ENCODE results near the gene PDZRN3.

Gene PDZRN3

GRCh38 chr3:73624821-73625665 is at the start of gene PDZRN3:
TSS of gene PDZRN3 (minus strand) at chr3:73624941.
- DNase-seq (ENCODE audit: low read depth, low spot score) = no peak

- DNase-seq (ENCODE audit: low read depth, low spot score) = no peak
These were observed 49.5 kb upstream of the PDZRN3 start for GRCh38 chr3:73674280-73674679.

- DNase-seq (ENCODE audit: low read depth, low spot score) = peak; percentile 36
These were observed 44.5 kb upstream of the PDZRN3 start for GRCh38 chr3:73669260-73669659.

- no peak for DNase-seq (ENCODE audit: low read depth, low spot score)
These were observed 43.6 kb upstream of the PDZRN3 start for GRCh38 chr3:73668391-73668790.

- no peak for DNase-seq (ENCODE audit: low read depth, low spot score)
These were observed 43.1 kb upstream of the PDZRN3 start for GRCh38 chr3:73667889-73668288.

- no peak for DNase-seq (ENCODE audit: low read depth, low spot score)
These were observed 40.5 kb upstream of the PDZRN3 start for GRCh38 chr3:73665286-73665685.

- no peak for DNase-seq (ENCODE audit: low read depth, low spot score)
These were observed 39.6 kb upstream of the PDZRN3 start for GRCh38 chr3:73664389-73664788.

GRCh38 chr3:73663495-73663894 is 38.8 kb upstream of the PDZRN3 start:
- DNase-seq (ENCODE audit: low read depth, low spot score) = no peak

GRCh38 chr3:73661265-73661664 is 36.5 kb upstream of the PDZRN3 start:
- no peak for DNase-seq (ENCODE audit: low read depth, low spot score)

GRCh38 chr3:73658227-73658626 is 33.5 kb upstream of the PDZRN3 start:
- no peak for DNase-seq (ENCODE audit: low read depth, low spot score)

- DNase-seq (ENCODE audit: low read depth, low spot score) = no peak
These were observed 32.4 kb upstream of the PDZRN3 start for GRCh38 chr3:73657186-73657585.

- DNase-seq (ENCODE audit: low read depth, low spot score) = no peak
These were observed 31.6 kb upstream of the PDZRN3 start for GRCh38 chr3:73656241-73656890.

- no peak for DNase-seq (ENCODE audit: low read depth, low spot score)
These were observed 30.5 kb upstream of the PDZRN3 start for GRCh38 chr3:73655197-73655596.

GRCh38 chr3:73653877-73654276 is 29.1 kb upstream of the PDZRN3 start:
- DNase-seq (ENCODE audit: low read depth, low spot score) = no peak

- no peak for DNase-seq (ENCODE audit: low read depth, low spot score)
These were observed 28.6 kb upstream of the PDZRN3 start for GRCh38 chr3:73653351-73653750.

GRCh38 chr3:73652896-73653295 is 28.2 kb upstream of the PDZRN3 start:
- DNase-seq (ENCODE audit: low read depth, low spot score) = no peak

- DNase-seq (ENCODE audit: low read depth, low spot score) = no peak
These were observed 12.3 kb upstream of the PDZRN3 start for GRCh38 chr3:73637042-73637441.

- no peak for DNase-seq (ENCODE audit: low read depth, low spot score)
These were observed 10.5 kb upstream of the PDZRN3 start for GRCh38 chr3:73635254-73635653.

- no peak for DNase-seq (ENCODE audit: low read depth, low spot score)
These were observed 9.2 kb upstream of the PDZRN3 start for GRCh38 chr3:73633916-73634344.

- DNase-seq (ENCODE audit: low read depth, low spot score) = no peak
These were observed 8.7 kb upstream of the PDZRN3 start for GRCh38 chr3:73633453-73633852.

GRCh38 chr3:73626106-73626505 is 1.4 kb upstream of the PDZRN3 start:
- no peak for DNase-seq (ENCODE audit: low read depth, low spot score)

GRCh38 chr3:73624017-73624820 is 522 bp downstream of the PDZRN3 start:
- DNase-seq (ENCODE audit: low read depth, low spot score) = no peak

Measured in brain pericyte (primary cell).